Prostate gland (tissue), 2 donors: ENCODE data around the gene ATP2A2.

Experiments
- CTCF ChIP-seq, 4 experiments: fragments of 200-600 bp in 2 of 4; fragments of 450-650 bp in 2 of 4; sonication (generic) in 2 of 4; IDR thresholded peaks; 1 replicate in 3 of 4; 2 replicates in 1 of 4; pipeline ENCODE4 v1.5.1; 2016 to 2019; ENCODE audit warnings: antibody characterized with exemption in 4 of 4, mild to moderate bottlenecking in 2 of 4, moderate library complexity in 2 of 4
- POLR2A ChIP-seq: fragments of 450-650 bp; IDR thresholded peaks from one replicate; pipeline ENCODE4 v1.6.1; 2016; ENCODE audit warnings: antibody characterized with exemption, mild to moderate bottlenecking
- POLR2AphosphoS5 ChIP-seq: sonication (generic); formaldehyde crosslinking; IDR thresholded peaks from one replicate; pipeline ENCODE4 v1.6.1; 2017; ENCODE audit warnings: antibody characterized with exemption

DNA sequence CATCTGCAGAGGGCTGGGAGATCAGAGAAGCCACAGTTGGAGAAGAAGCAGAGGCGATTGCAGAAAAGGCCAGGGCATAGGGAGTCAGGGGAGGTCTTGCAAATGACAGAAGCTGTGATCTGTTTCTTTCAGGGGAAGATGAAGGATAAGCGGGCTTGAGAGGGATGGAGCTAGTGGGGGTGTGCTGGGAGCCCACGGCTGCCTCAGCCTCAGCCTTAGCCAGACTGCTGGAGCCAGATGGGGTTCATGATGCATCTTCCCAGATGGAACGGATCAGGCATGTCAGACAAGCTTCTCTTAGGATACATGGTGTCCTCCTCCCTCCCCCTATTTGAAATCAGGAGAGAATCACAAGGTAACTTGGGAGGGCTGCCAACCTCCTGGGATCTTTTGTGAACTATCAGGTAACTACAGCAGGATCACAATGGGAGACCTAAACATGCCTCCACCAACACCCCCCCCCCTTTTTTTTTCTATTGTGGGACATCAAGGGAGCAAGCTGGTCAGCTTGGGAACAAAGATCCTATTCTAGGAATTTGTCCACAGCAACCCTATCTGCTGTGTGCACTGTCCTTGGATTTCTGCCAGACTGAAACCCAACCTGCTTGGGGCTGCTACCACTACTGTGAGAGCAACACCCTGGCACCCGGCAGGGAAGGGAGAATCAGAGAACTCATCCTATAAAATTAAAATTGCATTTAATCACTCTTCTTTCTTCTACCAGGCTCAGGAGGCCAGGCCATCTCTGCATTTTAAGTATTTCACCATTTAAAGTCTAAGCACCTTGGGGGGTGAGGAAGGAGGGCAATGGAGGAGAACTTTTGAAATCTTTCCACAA lies 10.7 kb upstream of the ATP2A2 start:
- peak; percentile 63 for TF ChIP-seq POLR2AphosphoS5
- TF ChIP-seq CTCF (IDR thresholded peaks at IDR 0.05): no peak
- no peak for TF ChIP-seq POLR2A
